GM18951 (cell line): Measurements from ENCODE around the gene GPHN.
"Not testable (repeated sequence)": the region's sequence is repeated elsewhere in the genome, so short reads cannot be mapped to it uniquely, and the experiment has no call there.

Source experiments
- POLR2A ChIP-seq: IDR thresholded peaks from 4 replicates; pipeline ENCODE4 v1.6.1; 2011; ENCODE audit warnings: mild to moderate bottlenecking; ENCODE audit not compliant: insufficient read length, insufficient read depth; ENCODE audit errors: extremely low read depth
- in situ Hi-C: fragments of 300-500 bp; cut with MboI; formaldehyde crosslinking; loops from one replicate; pipeline ENCODE4 v1.12.0; 2022; ENCODE audit warnings: low sequenced_read_pairs, mixed read lengths, inconsistent platforms; ENCODE audit not compliant: unreplicated experiment

The GPHN gene

GRCh38 chr14:66509874-66510273, 1.9 kb downstream of the GPHN start:
- in situ Hi-C loops: no loop called here
- no peak for TF ChIP-seq POLR2A

DNA sequence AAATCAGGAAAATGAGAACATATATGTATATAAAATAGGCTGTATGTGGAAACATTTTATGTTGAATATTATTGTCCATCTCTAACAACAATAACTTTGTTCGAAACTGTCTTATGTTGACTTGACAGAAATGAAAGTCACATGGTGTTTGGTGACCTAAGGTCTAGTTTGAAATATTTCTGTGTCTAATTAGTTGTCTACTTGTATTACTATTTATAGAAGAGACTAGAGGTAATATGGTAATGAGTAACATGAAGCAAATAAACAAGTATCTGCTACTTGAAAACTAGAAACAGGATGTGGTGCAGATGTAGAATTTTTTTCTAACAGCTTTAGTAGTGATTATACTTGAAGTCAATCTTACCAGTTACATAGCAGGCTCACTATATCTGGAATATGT, 3.9 kb downstream of the GPHN start:
- in situ Hi-C loops: no loop called here

GRCh38 chr14:66514213-66514612, 6.3 kb downstream of the GPHN start:
- in situ Hi-C loops: no loop called here
- TF ChIP-seq POLR2A: no peak

More for the DNA sequence above, 3.9 kb downstream of the GPHN start:
- no peak for TF ChIP-seq POLR2A

- TF ChIP-seq POLR2A: no peak
- in situ Hi-C loops: no loop called here
Observed at GRCh38 chr14:66530526-66530925, 22.6 kb downstream of the GPHN start.

DNA sequence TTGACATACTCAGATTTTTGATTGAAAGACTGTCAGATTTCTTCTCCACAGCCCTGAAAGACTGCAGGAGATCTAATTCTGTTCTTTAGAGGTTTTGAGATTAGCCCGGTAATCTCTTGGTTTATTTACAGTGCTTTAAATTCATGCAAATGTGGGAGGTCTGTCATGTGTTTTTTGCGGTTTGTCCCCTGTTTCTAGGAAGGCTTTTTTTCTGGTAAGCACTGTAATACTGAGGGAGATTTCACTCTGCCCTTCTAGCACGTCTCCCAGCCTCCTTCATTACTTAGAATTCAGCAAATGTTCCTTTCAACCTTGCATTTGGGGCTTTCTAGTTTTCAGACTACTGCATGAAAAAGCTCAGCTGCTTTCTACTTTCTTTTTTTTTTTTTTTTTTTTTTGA, 31.1 kb downstream of the GPHN start:
- in situ Hi-C loops: no loop called here
- no peak for TF ChIP-seq POLR2A

DNA sequence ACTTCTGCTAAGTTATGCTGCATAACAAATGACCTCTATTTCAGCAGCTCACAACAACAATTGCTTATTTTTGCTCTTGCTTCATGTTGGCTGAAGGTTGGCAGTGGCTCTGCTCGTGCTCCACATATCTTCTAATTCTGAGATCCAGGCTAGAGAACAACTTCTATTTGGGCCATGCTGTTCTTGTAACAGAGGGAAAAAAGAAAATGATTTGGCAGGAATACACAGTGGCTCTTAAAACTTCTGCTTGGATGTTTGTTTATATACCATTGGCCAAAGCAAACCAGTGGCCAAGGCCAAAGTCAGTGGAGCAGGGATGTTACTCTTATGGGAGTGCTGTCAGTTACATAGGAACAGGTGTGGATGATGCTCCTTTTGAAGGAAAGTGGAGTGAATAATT, 32.1 kb downstream of the GPHN start:
- in situ Hi-C loops: no loop called here
- TF ChIP-seq POLR2A: no peak

DNA sequence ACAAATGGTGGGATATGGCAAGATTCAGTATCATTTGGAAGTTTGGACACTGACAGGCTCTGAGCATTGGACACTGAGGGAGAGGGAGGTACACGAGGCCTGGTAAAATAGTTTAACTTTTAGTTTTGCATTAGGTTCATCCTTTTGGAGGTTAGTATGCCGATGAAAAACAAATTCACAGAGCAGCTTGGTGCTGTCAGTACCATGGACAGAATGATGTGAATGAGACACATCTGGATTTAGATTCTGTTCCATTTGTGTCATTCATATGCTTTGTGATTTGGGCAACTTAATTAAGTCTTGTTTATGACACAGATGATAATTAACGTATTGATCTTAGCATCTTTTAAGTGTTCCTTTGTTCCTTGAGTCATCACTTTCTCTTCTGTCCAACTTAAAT, 33.7 kb downstream of the GPHN start:
- in situ Hi-C loops: no loop called here

GRCh38 chr14:66543996-66544395, 36.0 kb downstream of the GPHN start:
- TF ChIP-seq POLR2A: no peak
- in situ Hi-C loops: no loop called here

More for the DNA sequence above, 33.7 kb downstream of the GPHN start:
- TF ChIP-seq POLR2A: no peak

DNA sequence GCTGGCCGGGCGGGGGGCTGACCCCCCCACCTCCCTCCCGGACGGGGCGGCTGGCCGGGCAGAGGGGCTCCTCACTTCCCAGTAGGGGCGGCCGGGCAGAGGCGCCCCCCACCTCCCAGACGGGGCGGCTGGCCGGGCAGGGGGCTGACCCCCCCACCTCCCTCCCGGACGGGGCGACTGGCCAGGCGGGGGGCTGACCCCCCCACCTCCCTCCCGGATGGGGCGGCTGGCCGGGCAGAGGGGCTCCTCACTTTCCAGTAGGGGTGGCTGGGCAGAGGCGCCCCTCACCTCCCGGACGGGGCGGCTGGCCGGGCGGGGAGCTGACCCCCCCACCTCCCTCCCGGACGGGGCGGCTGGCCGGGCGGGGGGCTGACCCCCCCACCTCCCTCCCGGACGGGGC, 37.2 kb downstream of the GPHN start:
- in situ Hi-C loops: not testable (repeated sequence)

GRCh38 chr14:66545751-66546150, 37.8 kb downstream of the GPHN start:
- in situ Hi-C loops: not testable (repeated sequence)

GRCh38 chr14:66563731-66564130, 55.8 kb downstream of the GPHN start:
- TF ChIP-seq POLR2A: no peak
- in situ Hi-C loops: no loop called here

DNA sequence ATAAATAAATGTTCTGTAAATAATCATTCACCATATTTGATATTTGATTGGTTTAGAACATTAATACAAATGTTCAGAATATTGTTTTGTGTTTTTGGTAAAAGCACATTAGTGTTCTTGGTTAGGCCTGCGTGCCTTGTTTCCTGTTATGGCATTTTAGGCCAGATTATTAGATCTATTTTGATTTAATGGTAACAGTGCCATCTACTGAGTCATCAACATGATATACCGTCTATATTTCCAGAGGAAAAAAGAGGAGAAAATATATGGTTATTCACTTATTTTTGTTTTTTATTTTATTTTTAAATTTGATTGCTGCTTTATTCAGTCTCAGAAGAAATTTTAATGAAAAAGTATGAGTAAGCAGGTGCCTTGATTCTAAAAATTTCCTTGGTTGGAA, 60.3 kb downstream of the GPHN start:
- in situ Hi-C loops: no loop called here
- no peak for TF ChIP-seq POLR2A

DNA sequence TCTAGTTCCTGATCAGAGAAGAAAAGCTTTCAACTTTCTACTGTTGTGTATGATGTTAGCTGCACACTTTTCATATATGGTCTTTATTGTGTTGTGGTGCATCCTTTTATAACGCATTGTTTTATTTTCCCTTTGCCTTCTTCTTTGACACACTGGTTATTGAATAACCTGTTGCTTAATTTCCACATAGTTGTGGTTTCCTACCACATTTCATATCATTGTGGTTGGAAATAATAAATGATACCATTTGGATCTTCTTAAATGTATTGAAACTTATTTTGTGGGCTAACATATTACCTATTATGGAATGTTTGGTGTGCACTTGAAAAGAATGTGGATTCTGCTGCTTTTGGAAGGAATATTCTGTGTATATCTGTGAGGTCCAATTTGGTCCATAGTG, 64.9 kb downstream of the GPHN start:
- in situ Hi-C loops: no loop called here
- no peak for TF ChIP-seq POLR2A

DNA sequence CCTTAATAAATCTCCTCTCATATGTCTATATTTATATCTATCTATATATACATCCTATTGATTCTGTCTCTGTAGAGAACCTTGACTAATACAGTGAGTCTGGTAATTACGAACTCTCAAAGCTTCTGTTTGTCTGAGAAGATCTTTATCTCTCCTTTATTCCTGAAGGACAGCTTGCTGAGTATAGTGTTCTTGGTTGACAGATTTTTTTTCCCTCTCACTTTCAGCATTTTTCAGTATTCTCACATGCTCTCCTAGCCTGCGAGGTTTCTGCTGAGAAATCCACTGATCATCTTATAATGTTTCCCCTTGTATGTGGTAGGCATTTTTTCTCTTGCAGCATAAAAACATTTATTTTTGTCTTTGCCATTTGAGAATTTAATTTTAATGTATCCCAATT, 67.1 kb downstream of the GPHN start:
- in situ Hi-C loops: no loop called here
- no peak for TF ChIP-seq POLR2A

DNA sequence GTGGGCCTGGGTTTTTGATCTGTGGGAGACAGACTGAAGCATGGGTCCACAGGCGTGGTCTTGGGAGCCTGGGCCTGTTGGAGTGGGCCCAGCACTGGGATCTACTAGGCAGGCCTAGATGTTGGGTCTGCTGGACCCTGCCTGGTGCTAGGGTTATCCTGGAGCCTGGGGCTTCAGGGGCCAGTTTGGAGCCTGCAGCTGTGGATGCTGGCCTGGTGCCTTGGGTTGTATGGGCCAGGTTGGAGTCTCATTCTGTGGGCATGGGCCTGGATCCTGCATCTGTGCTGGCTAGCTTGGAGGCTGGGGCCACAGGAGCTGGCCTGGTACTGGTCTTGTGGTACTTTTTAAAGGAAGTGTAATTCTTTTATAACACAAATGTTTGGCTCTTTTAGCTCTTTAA, 68.0 kb downstream of the GPHN start:
- no peak for TF ChIP-seq POLR2A
- in situ Hi-C loops: no loop called here

DNA sequence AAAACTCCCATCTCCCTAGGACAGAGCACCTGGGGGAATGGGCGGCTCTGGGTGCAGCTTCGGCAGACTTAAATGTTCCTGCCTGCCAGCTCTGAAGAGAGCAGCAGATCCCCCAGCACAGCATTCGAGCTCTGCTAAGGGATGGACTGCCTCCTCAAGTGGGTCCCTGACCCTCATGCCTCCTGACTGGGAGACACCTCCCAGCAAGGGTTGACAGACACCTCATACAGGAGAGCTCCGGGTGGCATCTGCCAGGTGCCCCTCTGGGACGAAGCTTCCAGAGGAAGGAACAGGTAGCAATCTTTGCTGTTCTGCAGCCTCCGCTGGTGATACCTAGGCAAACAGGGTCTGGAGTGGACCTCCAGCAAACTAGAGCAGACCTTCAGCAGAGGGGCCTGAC, 79.8 kb downstream of the GPHN start:
- in situ Hi-C loops: not testable (repeated sequence)
